AG10803 (cell line): ENCODE results near the gene IQCE.

Experiments
- DNase-seq: peaks from one replicate; pipeline ENCODE4 v3.0.0; 2010; ENCODE audit warnings: low read depth
- H3K4me3 ChIP-seq: 2 replicates; pipeline ENCODE4 v1.5.1; 2011; ENCODE audit warnings: mild to moderate bottlenecking, low read length, control low read depth
- TF ChIP-seq, protein P1 (sequence below): conservative IDR thresholded peaks from 2 replicates; pipeline ENCODE4 v1.5.1; 2011; ENCODE audit warnings: mild to moderate bottlenecking, low read length, control low read depth, inconsistent platforms

IQCE gene

GRCh38 chr7:2652736-2653060 lies 93.9 kb downstream of the IQCE start:
- TF ChIP-seq, protein P1, sequence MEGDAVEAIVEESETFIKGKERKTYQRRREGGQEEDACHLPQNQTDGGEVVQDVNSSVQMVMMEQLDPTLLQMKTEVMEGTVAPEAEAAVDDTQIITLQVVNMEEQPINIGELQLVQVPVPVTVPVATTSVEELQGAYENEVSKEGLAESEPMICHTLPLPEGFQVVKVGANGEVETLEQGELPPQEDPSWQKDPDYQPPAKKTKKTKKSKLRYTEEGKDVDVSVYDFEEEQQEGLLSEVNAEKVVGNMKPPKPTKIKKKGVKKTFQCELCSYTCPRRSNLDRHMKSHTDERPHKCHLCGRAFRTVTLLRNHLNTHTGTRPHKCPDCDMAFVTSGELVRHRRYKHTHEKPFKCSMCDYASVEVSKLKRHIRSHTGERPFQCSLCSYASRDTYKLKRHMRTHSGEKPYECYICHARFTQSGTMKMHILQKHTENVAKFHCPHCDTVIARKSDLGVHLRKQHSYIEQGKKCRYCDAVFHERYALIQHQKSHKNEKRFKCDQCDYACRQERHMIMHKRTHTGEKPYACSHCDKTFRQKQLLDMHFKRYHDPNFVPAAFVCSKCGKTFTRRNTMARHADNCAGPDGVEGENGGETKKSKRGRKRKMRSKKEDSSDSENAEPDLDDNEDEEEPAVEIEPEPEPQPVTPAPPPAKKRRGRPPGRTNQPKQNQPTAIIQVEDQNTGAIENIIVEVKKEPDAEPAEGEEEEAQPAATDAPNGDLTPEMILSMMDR: no peak
- DNase-seq: no peak
- H3K4me3 ChIP-seq: no peak overlapping the region

- DNase-seq: no peak
- TF ChIP-seq, protein P1: no peak
- no peak overlapping the region for H3K4me3 ChIP-seq
Measured at GRCh38 chr7:2654059-2654458, 95.3 kb downstream of the IQCE start.

GRCh38 chr7:2655870-2656614 lies 97.3 kb downstream of the IQCE start:
- no peak for DNase-seq
- H3K4me3 ChIP-seq: no peak overlapping the region
- TF ChIP-seq, protein P1: no peak

DNA sequence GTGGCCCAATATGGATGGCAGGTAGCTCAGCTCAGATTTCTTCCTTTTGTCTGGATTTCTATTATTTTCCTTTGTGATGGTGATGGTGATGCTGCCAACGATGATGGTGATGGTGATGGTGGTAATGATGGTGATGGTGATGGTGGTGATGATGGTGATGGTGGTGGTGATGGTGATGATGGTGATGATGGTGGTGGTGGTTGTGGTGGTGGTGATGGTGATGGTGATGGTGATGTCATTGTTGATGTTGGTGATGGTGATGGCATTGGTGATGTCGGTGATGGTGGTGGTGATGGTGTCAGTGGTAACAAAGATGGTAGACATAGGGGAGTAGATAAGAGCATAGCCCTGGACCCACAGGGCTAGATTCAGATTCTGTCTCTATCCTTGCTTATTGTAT lies 98.4 kb downstream of the IQCE start:
- no peak for DNase-seq
- H3K4me3 ChIP-seq: no peak overlapping the region
- TF ChIP-seq, protein P1: no peak

GRCh38 chr7:2657920-2658671 lies 99.3 kb downstream of the IQCE start:
- H3K4me3 ChIP-seq: no peak overlapping the region
- no peak for DNase-seq
- TF ChIP-seq, protein P1: no peak

- TF ChIP-seq, protein P1: no peak
- no peak overlapping the region for H3K4me3 ChIP-seq
- no peak for DNase-seq
Measured at GRCh38 chr7:2658941-2659340, 100.2 kb downstream of the IQCE start.
